GM19372 (cell line): ENCODE results near the gene LSM7.

ENCODE experiments used
- ATAC-seq: cut with Tn5 transposase; IDR thresholded peaks from one replicate; pipeline ENCODE4 v1.9.1; 2021; ENCODE audit warnings: mild to moderate bottlenecking, low read depth, moderate library complexity; ENCODE audit not compliant: unreplicated experiment

Gene LSM7

GRCh38 chr19:2305452-2306280 lies 22.7 kb downstream of the LSM7 start:
- ATAC-seq: no peak

GRCh38 chr19:2303211-2303798 lies 25.1 kb downstream of the LSM7 start:
- no peak for ATAC-seq

- no peak for ATAC-seq
These were observed 25.8 kb downstream of the LSM7 start for GRCh38 chr19:2302319-2303210.

- no peak for ATAC-seq
These were observed 27.9 kb downstream of the LSM7 start for GRCh38 chr19:2300533-2300932.

- ATAC-seq: no peak
These were observed 32.2 kb downstream of the LSM7 start for GRCh38 chr19:2296141-2296540.

GRCh38 chr19:2294687-2295335 lies 33.6 kb downstream of the LSM7 start:
- ATAC-seq: no peak

- no peak for ATAC-seq
These were observed 37.1 kb downstream of the LSM7 start for GRCh38 chr19:2291185-2291751.

GRCh38 chr19:2290441-2291184 lies 37.8 kb downstream of the LSM7 start:
- ATAC-seq: no peak

- no peak for ATAC-seq
These were observed 38.5 kb downstream of the LSM7 start for GRCh38 chr19:2289714-2290435.

- ATAC-seq: no peak
These were observed 39.3 kb downstream of the LSM7 start for GRCh38 chr19:2288818-2289713.

GRCh38 chr19:2288338-2288817 lies 40.0 kb downstream of the LSM7 start:
- ATAC-seq: no peak

GRCh38 chr19:2287585-2288337 lies 40.6 kb downstream of the LSM7 start:
- no peak for ATAC-seq

- no peak for ATAC-seq
These were observed 41.8 kb downstream of the LSM7 start for GRCh38 chr19:2286402-2287140.

- ATAC-seq: no peak
These were observed 44.4 kb downstream of the LSM7 start for GRCh38 chr19:2283835-2284507.

- no peak for ATAC-seq
These were observed 45.5 kb downstream of the LSM7 start for GRCh38 chr19:2282862-2283237.
